GM06990 (cell line): ENCODE data around the gene SETX.

Experiments
- DNase-seq: peaks from one replicate; pipeline ENCODE4 v3.0.0-alpha.2; 2011; ENCODE audit not compliant: insufficient read length; ENCODE audit errors: extremely low read depth
- H3K27me3 ChIP-seq: replicated peaks from 2 replicates; pipeline ENCODE4 v1.6.0; 2011; ENCODE audit warnings: low read length; ENCODE audit not compliant: control insufficient read depth, insufficient read depth
- H3K36me3 ChIP-seq: 2 replicates; pipeline ENCODE4 v1.5.1; 2011; ENCODE audit warnings: low read length; ENCODE audit not compliant: control insufficient read depth, insufficient read depth
- H3K4me3 ChIP-seq: replicated peaks from 2 replicates; pipeline ENCODE4 v1.5.1; 2011; ENCODE audit warnings: low read depth, mild to moderate bottlenecking, control low read depth, low read length
- CTCF ChIP-seq: IDR thresholded peaks from 2 replicates; pipeline ENCODE4 v1.5.1; 2011; ENCODE audit warnings: low read length, control low read depth, mild to moderate bottlenecking, inconsistent platforms; ENCODE audit not compliant: insufficient read depth, poor library complexity, severe bottlenecking

The SETX gene

GRCh38 chr9:132260846-132261245 lies 93.9 kb downstream of the SETX start:
- no peaks in the 10 kb centered on the region; the same call in 1 of the 2 replicates for H3K27me3 ChIP-seq
- TF ChIP-seq CTCF, result no peak
- peaks cover 11% of the 10 kb centered on the region for H3K36me3 ChIP-seq
- DNase-seq, result no peak
- no peak overlapping the region for H3K4me3 ChIP-seq

- H3K36me3 ChIP-seq, result no peaks in the 10 kb centered on the region
- DNase-seq, result no peak
- H3K27me3 ChIP-seq, result peaks cover 1% of the 10 kb centered on the region; the same call in 1 of the 2 replicates
- TF ChIP-seq CTCF, result no peak
- H3K4me3 ChIP-seq, result no peak overlapping the region
These were observed 104.2 kb downstream of the SETX start for GRCh38 chr9:132250324-132251262.

GRCh38 chr9:132249690-132250089 lies 105.1 kb downstream of the SETX start:
- no peak overlapping the region for H3K4me3 ChIP-seq
- no peak for DNase-seq
- H3K27me3 ChIP-seq, result peaks cover 1% of the 10 kb centered on the region; the same call in 1 of the 2 replicates
- no peaks in the 10 kb centered on the region for H3K36me3 ChIP-seq
- no peak for TF ChIP-seq CTCF

GRCh38 chr9:132249123-132249522 lies 105.7 kb downstream of the SETX start:
- no peak for DNase-seq
- no peak for TF ChIP-seq CTCF
- H3K36me3 ChIP-seq, result no peaks in the 10 kb centered on the region
- H3K27me3 ChIP-seq, result peaks cover 1% of the 10 kb centered on the region; the same call in 1 of the 2 replicates
- H3K4me3 ChIP-seq, result no peak overlapping the region

- no peak for TF ChIP-seq CTCF
These were observed 106.8 kb downstream of the SETX start for GRCh38 chr9:132247942-132248341.

GRCh38 chr9:132245465-132245864 lies 109.3 kb downstream of the SETX start:
- TF ChIP-seq CTCF, result no peak
- DNase-seq, result no peak
- Histone ChIP-seq H3K36me3 (no peaks in the 10 kb centered on the region), H3K4me3 (no peak overlapping the region), H3K27me3 (peaks cover 1% of the 10 kb centered on the region; the same call in 1 of the 2 replicates)

More at GRCh38 chr9:132247942-132248341, 106.8 kb downstream of the SETX start:
- DNase-seq, result no peak
- Histone ChIP-seq H3K36me3 (no peaks in the 10 kb centered on the region), H3K4me3 (no peak overlapping the region), H3K27me3 (peaks cover 1% of the 10 kb centered on the region; the same call in 1 of the 2 replicates)
